Measurements from ENCODE around the gene HSP90AB1. TPM values are rescaled to one million over a fixed set of nuclear protein-coding genes. Genes with fewer than 3 reads are reported as not detected.

The HSP90AB1 gene
- total and polyA plus RNA-seq, 7 donors = 182 to 569 (median 484) TPM

DNA sequence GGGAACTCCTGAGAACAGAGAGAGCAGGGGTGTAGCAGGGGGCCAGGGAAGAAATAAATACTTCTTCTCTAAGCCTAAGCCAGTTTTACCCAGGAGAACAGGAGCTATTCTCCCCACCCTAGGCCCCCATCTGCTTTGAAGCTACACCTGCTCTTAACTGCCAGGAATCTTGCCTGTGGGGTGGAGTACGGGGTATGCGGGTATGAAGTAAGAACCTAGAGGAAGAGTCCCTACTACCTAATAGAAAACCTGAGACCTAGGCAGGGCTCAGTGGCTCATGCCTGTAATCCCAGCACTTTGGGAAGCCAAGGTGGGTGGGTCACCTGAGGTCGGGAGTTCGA is 22.0 kb upstream of the HSP90AB1 start:
- no peak for DNase-seq
- H3K36me3 ChIP-seq = peaks cover 6 to 12% (median 7%) of the 10 kb centered on the region in 4 donors
- no peaks in the 10 kb centered on the region for H3K27me3 ChIP-seq
- peak overlapping the region; percentile 94 to 98 (median 97) for H3K27ac ChIP-seq
- WGBS, 2 donors = 61 to 81% methylated on average over 4 of the region's 4 CpGs
- intact Hi-C loops (cut with DNase I) = loop anchor here (5.0 kb wide), 2 partner anchors 98 to 453 kb away; partner anchors contain the start of genes MRPL14, TMEM63B and VEGFA
- peaks cover 0 to 95% (median 93%) of the 10 kb centered on the region in 4 donors for H3K4me1 ChIP-seq
- no peaks in the 10 kb centered on the region for H3K9me3 ChIP-seq
- TF ChIP-seq, protein P1, sequence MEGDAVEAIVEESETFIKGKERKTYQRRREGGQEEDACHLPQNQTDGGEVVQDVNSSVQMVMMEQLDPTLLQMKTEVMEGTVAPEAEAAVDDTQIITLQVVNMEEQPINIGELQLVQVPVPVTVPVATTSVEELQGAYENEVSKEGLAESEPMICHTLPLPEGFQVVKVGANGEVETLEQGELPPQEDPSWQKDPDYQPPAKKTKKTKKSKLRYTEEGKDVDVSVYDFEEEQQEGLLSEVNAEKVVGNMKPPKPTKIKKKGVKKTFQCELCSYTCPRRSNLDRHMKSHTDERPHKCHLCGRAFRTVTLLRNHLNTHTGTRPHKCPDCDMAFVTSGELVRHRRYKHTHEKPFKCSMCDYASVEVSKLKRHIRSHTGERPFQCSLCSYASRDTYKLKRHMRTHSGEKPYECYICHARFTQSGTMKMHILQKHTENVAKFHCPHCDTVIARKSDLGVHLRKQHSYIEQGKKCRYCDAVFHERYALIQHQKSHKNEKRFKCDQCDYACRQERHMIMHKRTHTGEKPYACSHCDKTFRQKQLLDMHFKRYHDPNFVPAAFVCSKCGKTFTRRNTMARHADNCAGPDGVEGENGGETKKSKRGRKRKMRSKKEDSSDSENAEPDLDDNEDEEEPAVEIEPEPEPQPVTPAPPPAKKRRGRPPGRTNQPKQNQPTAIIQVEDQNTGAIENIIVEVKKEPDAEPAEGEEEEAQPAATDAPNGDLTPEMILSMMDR (IDR thresholded peaks at IDR 0.05) = no peak
- no peak for TF ChIP-seq POLR2AphosphoS5 (IDR thresholded peaks at IDR 0.05)
- no peak for TF ChIP-seq EP300 (IDR thresholded peaks at IDR 0.05)
- TF ChIP-seq POLR2A (IDR thresholded peaks at IDR 0.05) = no peak
- peak overlapping the region; percentile 63 to 78 (median 68) for H3K4me3 ChIP-seq

DNA sequence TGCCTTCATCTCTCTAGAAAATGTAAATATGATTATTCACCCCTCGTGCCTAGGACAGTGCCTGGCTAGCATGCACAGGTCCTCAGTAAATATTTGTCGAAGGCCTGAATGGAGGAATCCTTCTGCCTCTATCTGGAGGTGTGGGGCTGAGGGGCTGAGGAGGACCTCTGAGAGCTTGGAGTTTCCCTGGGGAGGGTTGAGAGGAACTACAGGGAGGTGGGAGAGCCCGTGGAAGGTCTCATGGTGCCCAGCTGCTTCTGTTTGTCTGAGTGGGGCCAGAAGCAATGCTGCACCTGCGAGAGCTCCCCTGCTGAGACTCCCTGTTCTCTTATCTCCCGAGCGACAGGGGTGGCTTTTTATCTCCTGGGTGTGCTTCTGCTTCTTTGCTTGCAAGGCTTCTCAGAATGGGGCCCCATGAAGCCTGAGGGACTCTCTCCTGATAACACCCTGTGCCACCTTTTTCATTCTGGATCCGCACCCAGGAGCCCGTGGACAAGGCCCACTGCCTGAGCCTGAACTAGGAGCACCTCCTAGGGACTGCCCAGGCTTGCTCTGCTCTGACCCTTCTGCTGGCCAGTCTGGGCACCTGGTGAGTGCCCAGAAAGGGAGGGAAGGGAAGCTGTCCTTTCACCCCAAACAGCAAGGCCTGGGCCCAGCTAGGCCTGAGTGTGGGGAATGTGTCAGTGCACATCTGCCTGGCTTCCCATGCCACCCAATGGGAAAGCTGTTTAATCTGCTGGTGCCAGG is 21.1 kb upstream of the HSP90AB1 start:
- DNase-seq = no peak
- TF ChIP-seq, protein P1 (IDR thresholded peaks at IDR 0.05) = no peak
- no peak for TF ChIP-seq EP300 (IDR thresholded peaks at IDR 0.05)
- TF ChIP-seq POLR2A (IDR thresholded peaks at IDR 0.05) = no peak
- no peak for TF ChIP-seq POLR2AphosphoS5 (IDR thresholded peaks at IDR 0.05)
- peak overlapping the region; percentile 3 to 39 (median 36) for H3K4me3 ChIP-seq
- H3K27ac ChIP-seq = peak overlapping the region; percentile 94 to 98 (median 97)
- WGBS, 2 donors = 41 to 66% methylated on average over 8 of the region's 8 CpGs
- no peaks in the 10 kb centered on the region for H3K27me3 ChIP-seq
- intact Hi-C loops (cut with DNase I) = no loop called here
- H3K4me1 ChIP-seq = peaks cover 0 to 96% (median 93%) of the 10 kb centered on the region in 4 donors
- H3K36me3 ChIP-seq = peaks cover 14 to 18% (median 15%) of the 10 kb centered on the region in 4 donors
- no peaks in the 10 kb centered on the region for H3K9me3 ChIP-seq

DNA sequence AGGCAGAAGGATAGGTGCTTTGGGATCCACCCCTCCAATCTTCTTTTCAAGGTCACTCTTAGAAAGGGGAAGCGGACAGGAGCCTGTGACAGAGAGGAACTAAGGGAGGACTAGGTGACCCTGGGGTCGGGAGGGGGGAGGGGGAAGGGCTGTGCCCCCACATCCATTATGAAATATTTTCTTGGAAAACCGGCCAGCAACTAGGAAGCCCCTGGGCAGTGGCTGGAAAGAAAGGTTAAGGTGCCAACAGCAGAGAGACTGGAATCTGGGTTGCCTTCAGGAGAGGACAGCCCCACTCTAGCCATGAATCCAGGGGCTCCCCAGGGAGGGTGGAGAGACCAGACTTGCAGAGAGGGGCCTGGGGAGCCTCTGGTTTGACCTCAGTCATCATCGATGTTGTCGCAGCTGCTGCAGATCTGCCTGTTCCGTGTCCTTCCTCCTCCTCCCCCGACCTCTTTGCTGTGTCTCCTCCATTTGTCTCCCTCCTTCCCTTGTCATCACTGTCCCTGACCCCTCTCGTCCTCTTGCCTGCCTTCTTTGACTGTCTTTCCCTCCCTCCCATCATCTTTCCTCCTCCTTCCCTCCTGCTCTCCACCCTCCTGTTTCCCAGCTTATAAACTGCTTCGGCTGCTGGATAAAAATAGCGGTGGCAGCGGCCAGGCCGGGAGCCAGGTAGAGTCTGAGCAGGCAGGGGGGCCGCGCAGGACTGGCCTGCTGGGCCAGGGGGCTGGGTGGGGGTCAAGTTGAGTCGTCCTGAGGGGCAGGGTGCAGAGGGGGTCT is 20.3 kb upstream of the HSP90AB1 start:
- H3K27ac ChIP-seq = peak overlapping the region; percentile 94 to 98 (median 97)
- peaks cover 16 to 25% (median 20%) of the 10 kb centered on the region in 4 donors for H3K36me3 ChIP-seq
- H3K9me3 ChIP-seq = no peaks in the 10 kb centered on the region
- 74 to 80% methylated on average over 15 of the region's 15 CpGs for WGBS, 2 donors
- intact Hi-C loops (cut with DNase I) = no loop called here
- H3K4me3 ChIP-seq = peak overlapping the region; percentile 26 to 39 (median 36)
- peaks cover 0 to 96% (median 93%) of the 10 kb centered on the region in 4 donors for H3K4me1 ChIP-seq
- no peaks in the 10 kb centered on the region for H3K27me3 ChIP-seq
- DNase-seq = peak; percentile 83
- TF ChIP-seq EP300 (IDR thresholded peaks at IDR 0.05) (no peak), POLR2A (IDR thresholded peaks at IDR 0.05) (no peak), POLR2AphosphoS5 (IDR thresholded peaks at IDR 0.05) (peak; percentile 13 to 49 (median 46))
- TF ChIP-seq, protein P1 (IDR thresholded peaks at IDR 0.05) = no peak

DNA sequence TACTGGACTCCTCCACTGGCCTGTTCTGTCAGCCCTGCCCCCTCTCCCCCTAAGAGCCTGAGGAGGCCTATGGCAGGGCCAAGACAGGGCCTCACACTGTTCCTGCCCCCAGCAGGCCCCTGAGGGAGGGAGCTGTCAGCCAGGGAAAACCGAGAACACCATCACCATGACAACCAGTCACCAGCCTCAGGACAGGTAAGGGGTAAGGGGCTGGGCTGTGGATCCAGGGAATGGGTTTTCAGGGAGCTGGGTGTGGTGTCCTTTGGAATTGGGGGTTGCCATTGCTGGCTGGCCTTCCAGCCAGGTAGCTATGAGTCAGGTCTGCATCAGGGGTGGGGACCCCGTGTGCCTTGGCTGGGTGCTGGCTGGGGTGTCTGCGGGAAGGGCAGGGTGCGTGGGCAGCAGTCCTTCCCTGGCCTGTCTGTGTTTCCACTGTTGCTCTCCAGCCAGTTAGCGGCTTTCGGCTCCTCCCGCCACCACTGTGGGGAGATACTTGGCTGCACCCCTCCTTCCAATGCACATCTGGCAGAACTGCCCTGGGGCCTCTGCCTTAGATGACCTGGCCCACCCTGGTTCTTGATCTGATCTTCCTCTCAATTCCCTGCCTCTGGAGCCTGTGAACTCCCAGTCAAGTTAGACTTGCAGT is 19.6 kb upstream of the HSP90AB1 start:
- WGBS, 2 donors = 79 to 81% methylated on average over 7 of the region's 7 CpGs
- Histone ChIP-seq H3K4me1 (peaks cover 0 to 96% (median 93%) of the 10 kb centered on the region in 4 donors), H3K9me3 (no peaks in the 10 kb centered on the region), H3K27ac (peak overlapping the region; percentile 94 to 98 (median 97)), H3K4me3 (peak overlapping the region; percentile 26 to 39 (median 36)), H3K36me3 (peaks cover 21 to 33% (median 28%) of the 10 kb centered on the region in 4 donors), H3K27me3 (no peaks in the 10 kb centered on the region)
- peak; percentile 64 for DNase-seq
- TF ChIP-seq POLR2A (IDR thresholded peaks at IDR 0.05) = no peak
- TF ChIP-seq, protein P1 (IDR thresholded peaks at IDR 0.05) = no peak
- TF ChIP-seq EP300 (IDR thresholded peaks at IDR 0.05) = no peak
- TF ChIP-seq POLR2AphosphoS5 (IDR thresholded peaks at IDR 0.05) = no peak
- intact Hi-C loops (cut with DNase I) = no loop called here
